Osteocyte (in vitro differentiated cells): Measurements from ENCODE around the gene SNX3. TPM values are rescaled to one million over a fixed set of nuclear protein-coding genes. Genes with fewer than 3 reads are reported as not detected.

Experiments
- DNase-seq: peaks from one replicate; pipeline ENCODE4 v3.0.0; 2021; ENCODE audit warnings: mixed read lengths; ENCODE audit not compliant: unreplicated experiment; ENCODE audit errors: extremely low spot score
- H3K27ac Mint-ChIP-seq: one replicate; pipeline ENCODE4 v1.8.0; 2021; ENCODE audit warnings: mild to moderate bottlenecking, mixed read lengths; ENCODE audit not compliant: unreplicated experiment
- H3K27me3 Mint-ChIP-seq: one replicate; pipeline ENCODE4 v1.8.0; 2021; ENCODE audit warnings: mixed read lengths; ENCODE audit not compliant: unreplicated experiment
- H3K36me3 Mint-ChIP-seq: one replicate; pipeline ENCODE4 v1.8.0; 2021; ENCODE audit warnings: mixed read lengths; ENCODE audit not compliant: unreplicated experiment
- H3K4me1 Mint-ChIP-seq: one replicate; pipeline ENCODE4 v1.8.0; 2021; ENCODE audit warnings: mixed read lengths; ENCODE audit not compliant: unreplicated experiment
- H3K4me3 Mint-ChIP-seq: one replicate; pipeline ENCODE4 v1.8.0; 2021; ENCODE audit warnings: mild to moderate bottlenecking, moderate library complexity, mixed read lengths; ENCODE audit not compliant: unreplicated experiment
- H3K9me3 Mint-ChIP-seq: one replicate; pipeline ENCODE4 v1.8.0; 2021; ENCODE audit warnings: mixed read lengths; ENCODE audit not compliant: unreplicated experiment
- CTCF ChIP-seq: fragments of 200-600 bp; sonication (generic); IDR thresholded peaks from 2 replicates; pipeline ENCODE4 v1.5.0; 2021; ENCODE audit warnings: antibody characterized with exemption, mild to moderate bottlenecking, moderate library complexity
- total RNA-seq: library from RNA; stranded (reverse); gene quantifications from 2 replicates; pipeline ENCODE4 v1.2.1, GENCODE V29; 2021

Gene SNX3
- total RNA-seq, 1 donor from 2014 or later, result 171 TPM

DNA sequence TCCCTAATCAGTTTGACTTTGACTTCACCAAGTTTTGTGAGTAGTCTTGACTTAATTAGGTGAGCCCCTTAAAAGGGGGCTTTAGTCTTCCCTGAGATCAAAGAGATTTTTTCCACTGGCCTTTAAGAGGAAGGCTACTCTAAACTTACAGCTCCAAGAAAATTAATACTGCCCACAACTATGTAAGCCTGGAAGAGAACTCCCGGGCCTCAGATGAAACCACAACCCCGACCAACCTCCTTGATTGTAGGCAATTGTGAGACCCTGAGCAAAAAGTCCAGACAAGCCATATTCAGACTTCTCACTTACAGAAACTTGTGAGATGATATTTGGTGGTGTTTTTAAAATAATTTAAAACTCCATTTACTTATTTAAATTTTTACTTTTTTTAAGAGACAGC is 18.1 kb downstream of the SNX3 start:
- Mint-ChIP-seq H3K9me3 (peaks cover 15% of the 10 kb centered on the region), H3K27ac (no peak overlapping the region), H3K27me3 (no peaks in the 10 kb centered on the region), H3K4me3 (no peak overlapping the region), H3K36me3 (peaks cover 34% of the 10 kb centered on the region), H3K4me1 (no peaks in the 10 kb centered on the region)
- DNase-seq, result no peak
- TF ChIP-seq CTCF, result no peak

DNA sequence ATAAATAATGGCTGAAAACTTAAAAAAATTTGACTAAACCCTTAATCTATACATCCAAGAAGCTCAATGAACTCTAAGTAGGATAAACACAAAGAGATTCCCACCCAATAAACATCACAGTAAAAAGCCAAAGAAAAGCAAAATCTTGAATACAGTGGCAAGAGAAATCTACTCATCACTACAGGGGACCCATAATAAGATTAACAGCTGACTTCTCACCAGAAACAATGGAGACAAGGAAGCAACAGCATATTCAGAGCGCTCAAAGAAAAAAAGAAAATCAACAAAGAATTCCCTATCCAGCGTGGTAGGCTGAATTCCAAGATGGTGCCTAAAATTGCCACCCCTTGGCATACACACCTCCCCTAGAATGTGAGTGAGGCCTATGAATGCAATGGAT is 18.6 kb downstream of the SNX3 start:
- H3K27ac Mint-ChIP-seq, result no peak overlapping the region
- H3K27me3 Mint-ChIP-seq, result no peaks in the 10 kb centered on the region
- peaks cover 15% of the 10 kb centered on the region for H3K9me3 Mint-ChIP-seq
- DNase-seq, result no peak
- no peak overlapping the region for H3K4me3 Mint-ChIP-seq
- TF ChIP-seq CTCF, result no peak
- H3K4me1 Mint-ChIP-seq, result no peaks in the 10 kb centered on the region
- H3K36me3 Mint-ChIP-seq, result peaks cover 34% of the 10 kb centered on the region

GRCh38 chr6:108238322-108238721 is 22.5 kb downstream of the SNX3 start:
- Mint-ChIP-seq H3K4me3 (no peak overlapping the region), H3K9me3 (peaks cover 15% of the 10 kb centered on the region), H3K27ac (no peak overlapping the region), H3K4me1 (peaks cover 3% of the 10 kb centered on the region), H3K36me3 (peaks cover 22% of the 10 kb centered on the region), H3K27me3 (no peaks in the 10 kb centered on the region)
- no peak for DNase-seq
- no peak for TF ChIP-seq CTCF

DNA sequence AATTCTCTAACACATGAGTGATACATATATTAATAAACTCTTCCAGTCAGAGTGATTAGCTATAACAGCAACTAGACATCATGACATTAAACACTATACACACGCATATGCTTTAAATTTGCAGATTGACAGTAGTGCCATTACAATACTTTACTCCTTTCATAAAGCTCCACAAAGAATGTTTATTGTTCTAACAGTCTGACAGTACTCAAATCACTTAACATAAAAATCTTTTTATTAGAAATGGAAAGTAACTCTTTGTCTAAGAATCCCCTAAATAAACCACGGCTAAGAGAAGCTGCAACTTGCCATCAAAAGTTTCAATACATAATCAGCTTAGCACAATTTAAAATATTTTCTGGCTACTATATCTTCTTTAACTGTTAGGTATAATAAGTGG is 24.0 kb downstream of the SNX3 start:
- no peak for TF ChIP-seq CTCF
- peaks cover 11% of the 10 kb centered on the region for H3K36me3 Mint-ChIP-seq
- H3K9me3 Mint-ChIP-seq, result peaks cover 3% of the 10 kb centered on the region
- no peak for DNase-seq
- H3K4me3 Mint-ChIP-seq, result no peak overlapping the region
- peaks cover 3% of the 10 kb centered on the region for H3K4me1 Mint-ChIP-seq
- no peaks in the 10 kb centered on the region for H3K27me3 Mint-ChIP-seq
- no peak overlapping the region for H3K27ac Mint-ChIP-seq

- no peaks in the 10 kb centered on the region for H3K9me3 Mint-ChIP-seq
- DNase-seq, result no peak
- H3K4me1 Mint-ChIP-seq, result peaks cover 3% of the 10 kb centered on the region
- H3K36me3 Mint-ChIP-seq, result peaks cover 7% of the 10 kb centered on the region
- no peak overlapping the region for H3K27ac Mint-ChIP-seq
- no peaks in the 10 kb centered on the region for H3K27me3 Mint-ChIP-seq
- TF ChIP-seq CTCF, result no peak
- H3K4me3 Mint-ChIP-seq, result no peak overlapping the region
Observed at GRCh38 chr6:108235127-108235526, 25.7 kb downstream of the SNX3 start.
